ENCODE results near the gene BCO1. TPM values are rescaled to one million over a fixed set of nuclear protein-coding genes. Genes with fewer than 3 reads are reported as not detected.

BCO1 gene
- total and polyA plus RNA-seq, 2 of the 4 experiments (the other 2 are of a cell fraction), result not detected

- no peak overlapping the region for H2AK5ac ChIP-seq (ENCODE audit: low read depth, low read length)
- no peak overlapping the region for H3K18ac ChIP-seq (ENCODE audit: low read depth, low read length)
- no peak for ATAC-seq (ENCODE audit: low read depth)
- H4K5ac ChIP-seq (ENCODE audit: low read depth, low read length), result no peak overlapping the region
- no CpG with 5 or more reads among the region's 3 CpGs for WGBS, 2 experiments (ENCODE audit: extremely low coverage in 2 of 2, insufficient read length in 1 of 2)
- in situ Hi-C loops (cut with MboI; ENCODE audit: low sequenced_read_pairs), result no loop called here
- no peak overlapping the region for H3K14ac ChIP-seq (replicated peaks; ENCODE audit: low read depth, low read length)
- H3K4me3 ChIP-seq (ENCODE audit: insufficient read depth, low read depth, low read length), result no peak overlapping the region
- no peaks in the 10 kb centered on the region; the same call in 1 of the 2 replicates for H3K27me3 ChIP-seq (ENCODE audit: control insufficient read depth, insufficient read depth, low read length)
- no peak overlapping the region for H2BK5ac ChIP-seq (ENCODE audit: low read depth, low read length, poor library complexity, severe bottlenecking)
- H3K9me3 ChIP-seq (ENCODE audit: control insufficient read depth, insufficient read depth, low read length), result no peaks in the 10 kb centered on the region
- DNase-seq, result no peak
- H3K9me1 ChIP-seq (ENCODE audit: insufficient read depth, low read length), result no peaks in the 10 kb centered on the region
- no peak overlapping the region for H3K9ac ChIP-seq (ENCODE audit: low read depth, low read length)
- H3K4me1 ChIP-seq (ENCODE audit: control insufficient read depth, insufficient read depth, low read length), result no peaks in the 10 kb centered on the region
- H3K4ac ChIP-seq (ENCODE audit: low read depth, low read length), result no peak overlapping the region
- no peak overlapping the region for H2BK20ac ChIP-seq (ENCODE audit: low read depth, low read length)
- H3K23ac ChIP-seq (ENCODE audit: low read depth, low read length), result no peak overlapping the region
- no peaks in the 10 kb centered on the region for H3K36me3 ChIP-seq (ENCODE audit: control insufficient read depth, insufficient read depth, low read length)
- dilution Hi-C loops (cut with HindIII; ENCODE audit: low sequenced_read_pairs, unreplicated experiment), result no loop called here
- H2BK15ac ChIP-seq (ENCODE audit: low read depth, low read length), result no peak overlapping the region
- TF ChIP-seq SMC3 (IDR thresholded peaks at IDR 0.05; ENCODE audit: low read depth, low read length) (no peak), RFX5 (IDR thresholded peaks at IDR 0.05; ENCODE audit: low read depth, low read length) (no peak), MAFK (IDR thresholded peaks at IDR 0.05; ENCODE audit: low read depth, low read length) (no peak)
- BruUV-seq (replicated peaks), result no TSS peak
- intact Hi-C loops (cut with micrococcal nuclease), result no loop called here
- POLR2A ChIA-PET (ENCODE audit: unreplicated experiment), result no interaction called here
- CTCF ChIA-PET, result no interaction called here
- H2AFZ ChIP-seq (replicated peaks; ENCODE audit: low read length, poor library complexity), result no peak overlapping the region
- no peak overlapping the region for H3K4me2 ChIP-seq (ENCODE audit: low read depth, low read length)
- no peaks in the 10 kb centered on the region for H4K20me1 ChIP-seq (ENCODE audit: insufficient read depth, low read length)
- no peak overlapping the region for H2AK9ac ChIP-seq (replicated peaks; ENCODE audit: low read depth, low read length, poor library complexity)
- H3K79me1 ChIP-seq (ENCODE audit: low read depth in 1 of 2, low read length in 2 of 2), result no peaks in the 10 kb centered on the region
- no peak overlapping the region for H3K27ac ChIP-seq (ENCODE audit: insufficient read depth, low read length)
- no peak overlapping the region for H4K91ac ChIP-seq (ENCODE audit: insufficient read depth, low read depth, low read length)
- no peak overlapping the region for H2BK120ac ChIP-seq (ENCODE audit: low read depth, low read length)
- H3K56ac ChIP-seq (ENCODE audit: extremely low read depth, insufficient read depth, low read length), result no peak overlapping the region
- no peak overlapping the region for H4K8ac ChIP-seq (ENCODE audit: low read depth in 2 of 2, low read length in 2 of 2)
These were observed 44.6 kb downstream of the BCO1 start for GRCh38 chr16:81283044-81283443.

All from IMR-90 (cell line).